ACC112 (cell line): ENCODE measurements around the gene EMX1.

Experiments used
- H2AFZ ChIP-seq: fragments of 200-600 bp; sonication (generic); one replicate; pipeline ENCODE4 v1.6.0; 2017; ENCODE audit warnings: antibody characterized with exemption, low read length; ENCODE audit not compliant: unreplicated experiment
- H3K27ac ChIP-seq: fragments of 200-600 bp; sonication (generic); 2 replicates; pipeline ENCODE4 v1.5.1; 2014; ENCODE audit warnings: low read depth, mild to moderate bottlenecking, antibody characterized with exemption, low read length, moderate library complexity
- H3K27me3 ChIP-seq: fragments of 200-600 bp; sonication (generic); 2 replicates; pipeline ENCODE4 v1.6.1; 2014; ENCODE audit warnings: mild to moderate bottlenecking, antibody characterized with exemption, low read length, moderate library complexity, mixed read lengths; ENCODE audit not compliant: insufficient read depth
- H3K36me3 ChIP-seq: fragments of 200-600 bp; sonication (generic); 2 replicates; pipeline ENCODE4 v1.6.1; 2016; ENCODE audit warnings: mild to moderate bottlenecking, antibody characterized with exemption, low read length, moderate library complexity, mixed read lengths; ENCODE audit not compliant: insufficient read depth
- H3K4me1 ChIP-seq: fragments of 200-600 bp; sonication (generic); one replicate; pipeline ENCODE4 v1.6.1; 2016; ENCODE audit warnings: low read length, mixed read lengths; ENCODE audit not compliant: insufficient read depth, unreplicated experiment, control insufficient read depth
- H3K4me3 ChIP-seq: fragments of 200-600 bp; sonication (generic); 2 replicates; pipeline ENCODE4 v1.5.1; 2014; ENCODE audit warnings: mild to moderate bottlenecking, low read depth, low read length
- H3K79me2 ChIP-seq: fragments of 200-600 bp; sonication (generic); one replicate; pipeline ENCODE4 v1.6.0; 2016; ENCODE audit warnings: low read length; ENCODE audit not compliant: control insufficient read depth, unreplicated experiment, insufficient read depth

Gene EMX1

GRCh38 chr2:72917138-72917876 is at the start of gene EMX1:
TSS of gene EMX1 (plus strand) at chr2:72917519. CDS start at chr2:72917853, 334 bp downstream.
- H3K36me3 ChIP-seq: no peaks in the 10 kb centered on the region
- H3K79me2 ChIP-seq: no peaks in the 10 kb centered on the region

GRCh38 chr2:72871060-72871459 is 46.3 kb upstream of the EMX1 start:
- Histone ChIP-seq H3K36me3 (no peaks in the 10 kb centered on the region; the same call in 1 of the 2 replicates), H3K4me3 (no peak overlapping the region), H3K27ac (no peak overlapping the region), H2AFZ (no peak overlapping the region), H3K4me1 (no peaks in the 10 kb centered on the region), H3K27me3 (peaks cover 71% of the 10 kb centered on the region), H3K79me2 (no peaks in the 10 kb centered on the region)

More at GRCh38 chr2:72917138-72917876, at the start of gene EMX1:
- Histone ChIP-seq H3K27ac (no peak within 1 kb of the TSS), H2AFZ (no peak within 1 kb of the TSS), H3K4me1 (peaks cover 5% of the 10 kb centered on the region), H3K4me3 (peak within 1 kb of the TSS; percentile 42), H3K27me3 (peaks cover 98% of the 10 kb centered on the region)

- no peaks in the 10 kb centered on the region for H3K4me1 ChIP-seq
- H3K79me2 ChIP-seq: no peaks in the 10 kb centered on the region
- peaks cover 79% of the 10 kb centered on the region for H3K27me3 ChIP-seq
- H3K4me3 ChIP-seq: no peak overlapping the region
- H3K36me3 ChIP-seq: no peaks in the 10 kb centered on the region; the same call in 1 of the 2 replicates
- H2AFZ ChIP-seq: no peak overlapping the region
- no peak overlapping the region for H3K27ac ChIP-seq
These were observed 45.4 kb upstream of the EMX1 start for GRCh38 chr2:72871880-72872279.

DNA sequence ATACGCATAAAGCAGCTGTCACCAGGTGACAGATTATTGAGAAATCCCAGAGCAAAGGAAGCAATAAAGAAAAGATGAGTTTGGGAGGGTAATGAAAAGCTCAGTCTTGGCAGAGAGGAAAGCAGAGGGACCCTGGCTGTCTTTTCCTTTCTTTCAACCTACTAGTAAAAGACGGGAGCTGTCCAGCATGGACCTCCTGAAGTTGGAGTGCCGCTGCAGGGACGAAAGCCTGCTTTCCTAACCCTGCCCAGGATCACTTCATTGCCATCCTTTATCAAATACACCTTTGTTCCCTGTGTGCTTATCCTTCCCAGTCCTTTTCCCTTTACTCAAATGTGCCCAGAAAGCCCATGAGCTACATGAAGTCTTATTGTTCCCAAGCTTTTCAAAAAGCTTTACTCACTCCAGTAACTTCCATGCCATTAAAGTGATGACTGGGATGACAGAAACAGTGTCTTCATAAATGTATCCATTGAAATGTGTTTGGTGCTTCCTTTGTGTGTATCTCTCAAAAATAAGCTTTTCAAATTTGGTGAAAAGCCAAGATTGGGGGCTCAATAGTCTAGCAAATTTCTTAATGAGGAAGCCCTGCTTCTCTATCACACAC is 33.9 kb upstream of the EMX1 start:
- Histone ChIP-seq H3K79me2 (no peaks in the 10 kb centered on the region), H2AFZ (no peak overlapping the region), H3K27me3 (peaks cover 45% of the 10 kb centered on the region), H3K4me1 (peaks cover 11% of the 10 kb centered on the region), H3K36me3 (no peaks in the 10 kb centered on the region), H3K4me3 (no peak overlapping the region), H3K27ac (no peak overlapping the region)

DNA sequence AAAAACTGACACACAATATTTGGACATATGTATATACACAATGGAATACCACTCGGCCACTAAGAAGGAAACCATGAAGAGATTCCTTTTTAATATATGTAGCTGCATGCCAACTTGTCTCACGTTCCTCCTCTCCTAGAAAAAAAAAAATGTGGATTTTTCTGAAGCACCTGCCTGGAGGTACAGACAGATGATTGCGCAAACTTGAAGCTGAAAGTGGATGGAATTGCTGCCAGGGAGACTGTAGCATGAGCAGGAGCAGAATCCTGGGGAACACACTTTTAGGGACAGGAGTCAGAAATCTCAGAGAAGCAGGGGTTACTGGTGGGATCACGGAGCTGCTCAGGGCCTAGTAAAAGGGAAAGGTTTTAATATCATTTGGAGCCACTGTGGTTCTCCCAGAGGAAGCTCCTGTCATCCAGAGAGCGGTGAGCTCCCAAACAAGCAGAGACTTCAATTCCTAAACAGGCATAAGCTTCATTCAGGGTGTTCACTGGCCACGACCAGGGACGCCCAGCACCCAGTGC is 30.8 kb upstream of the EMX1 start:
- Histone ChIP-seq H3K27me3 (peaks cover 27% of the 10 kb centered on the region), H2AFZ (peak overlapping the region; percentile 96), H3K27ac (no peak overlapping the region), H3K4me3 (peak overlapping the region; percentile 90), H3K79me2 (no peaks in the 10 kb centered on the region), H3K4me1 (peaks cover 13% of the 10 kb centered on the region), H3K36me3 (no peaks in the 10 kb centered on the region)

- H3K27me3 ChIP-seq: peaks cover 21% of the 10 kb centered on the region; the same call in 1 of the 2 replicates
- peak within 1 kb of the TSS; percentile 90 for H3K4me3 ChIP-seq
- no peaks in the 10 kb centered on the region for H3K36me3 ChIP-seq
- H2AFZ ChIP-seq: peak within 1 kb of the TSS; percentile 96
- H3K79me2 ChIP-seq: no peaks in the 10 kb centered on the region
- peak within 1 kb of the TSS; percentile 46; the same call in 1 of the 2 replicates for H3K27ac ChIP-seq
- H3K4me1 ChIP-seq: peaks cover 13% of the 10 kb centered on the region
These were observed 30.1 kb upstream of the EMX1 start, which contains the start of gene SPR for GRCh38 chr2:72887032-72887739. TSS of gene SPR (plus strand) at chr2:72887408. CDS start at chr2:72887433, 25 bp downstream.

DNA sequence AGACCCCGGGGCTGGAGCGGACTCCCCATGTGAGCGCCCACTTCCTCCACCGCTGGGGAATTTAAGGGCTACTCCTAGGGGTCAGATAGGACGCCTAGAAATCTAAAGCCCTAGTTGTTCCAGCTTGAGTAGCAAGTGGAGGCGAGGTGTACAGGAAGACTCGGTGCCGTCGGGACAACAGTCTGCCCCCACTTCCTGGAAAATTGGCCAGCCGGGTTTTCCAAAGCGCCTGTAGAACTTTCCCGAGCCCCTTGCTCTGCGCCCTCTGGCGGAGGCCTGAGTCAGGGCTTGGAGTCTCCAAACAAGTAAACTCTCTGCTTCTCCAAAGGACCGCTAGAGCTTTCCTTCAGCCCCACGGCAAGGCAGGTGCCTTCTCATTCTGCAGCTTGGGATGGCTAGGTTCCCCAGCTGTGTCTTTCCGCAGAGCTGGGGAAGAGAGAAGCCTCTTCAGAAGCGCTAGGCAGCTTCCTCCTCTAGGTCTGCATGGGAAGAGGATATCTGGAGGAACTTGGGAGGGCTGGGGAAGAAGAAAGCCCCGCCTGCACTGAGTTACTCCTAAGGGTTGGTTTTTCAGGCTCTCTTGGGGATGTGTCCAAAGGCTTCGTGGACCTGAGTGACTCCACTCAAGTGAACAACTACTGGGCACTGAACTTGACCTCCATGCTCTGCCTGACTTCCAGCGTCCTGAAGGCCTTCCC is 29.4 kb upstream of the EMX1 start:
- Histone ChIP-seq H3K4me1 (peaks cover 13% of the 10 kb centered on the region), H3K27me3 (peaks cover 16% of the 10 kb centered on the region; the same call in 1 of the 2 replicates), H3K79me2 (no peaks in the 10 kb centered on the region), H2AFZ (peak overlapping the region; percentile 96), H3K36me3 (no peaks in the 10 kb centered on the region), H3K4me3 (peak overlapping the region; percentile 90), H3K27ac (peak overlapping the region; percentile 46; the same call in 1 of the 2 replicates)

- H3K36me3 ChIP-seq: no peaks in the 10 kb centered on the region
These were observed 28.7 kb upstream of the EMX1 start for GRCh38 chr2:72888438-72889202.

GRCh38 chr2:72889991-72890390 is 27.3 kb upstream of the EMX1 start:
- Histone ChIP-seq H3K4me1 (peaks cover 13% of the 10 kb centered on the region), H3K36me3 (no peaks in the 10 kb centered on the region), H2AFZ (no peak overlapping the region), H3K27ac (no peak overlapping the region), H3K79me2 (no peaks in the 10 kb centered on the region), H3K27me3 (no peaks in the 10 kb centered on the region), H3K4me3 (no peak overlapping the region)

More at GRCh38 chr2:72888438-72889202, 28.7 kb upstream of the EMX1 start:
- peak overlapping the region; percentile 90; the same call in 1 of the 2 replicates for H3K4me3 ChIP-seq
- no peaks in the 10 kb centered on the region for H3K79me2 ChIP-seq
- H3K27ac ChIP-seq: no peak overlapping the region
- H2AFZ ChIP-seq: no peak overlapping the region
- H3K4me1 ChIP-seq: peaks cover 13% of the 10 kb centered on the region
- H3K27me3 ChIP-seq: peaks cover 9% of the 10 kb centered on the region; the same call in 1 of the 2 replicates
